Activated CD4-positive, alpha-beta memory T cell treated with anti-CD3 and anti-CD28 coated beads, Interleukin-2, amount 10 ng/mL, durations not matched to agents 7 days and 5 days (primary cell): ENCODE results near the gene TNFRSF14. TPM values are rescaled to one million over a fixed set of nuclear protein-coding genes. Genes with fewer than 3 reads are reported as not detected.
A peak's percentile ranks its signal among the peaks of the same experiment; 100 is the strongest.
"Not testable (repeated sequence)": the region's sequence is repeated elsewhere in the genome, so short reads cannot be mapped to it uniquely, and the experiment has no call there.

Source experiments
- CTCF ChIA-PET: fragments of 350-600 bp; sonication (Branson Sonifier 250); formaldehyde crosslinking; loops from one replicate; lab custom pipeline; 2021; ENCODE audit warnings: antibody characterized with exemption, inconsistent platforms; lab: Charles Lee
- POLR2A ChIA-PET: fragments of 350-600 bp; sonication (Branson Sonifier 250); formaldehyde crosslinking; loops from one replicate; lab custom pipeline; 2021; ENCODE audit warnings: antibody characterized with exemption; lab: Charles Lee
- DNase-seq: peaks from one replicate; pipeline ENCODE4 v3.0.0-alpha.2; 2020
- H3K27ac Mint-ChIP-seq: one replicate; pipeline ENCODE4 v1.8.0; 2021; ENCODE audit warnings: mild to moderate bottlenecking, mixed read lengths
- H3K27me3 Mint-ChIP-seq: one replicate; pipeline ENCODE4 v1.8.0; 2021; ENCODE audit warnings: mixed read lengths
- H3K36me3 Mint-ChIP-seq: one replicate; pipeline ENCODE4 v1.8.0; 2021; ENCODE audit warnings: low read depth, mixed read lengths
- H3K4me1 Mint-ChIP-seq: one replicate; pipeline ENCODE4 v1.8.0; 2021; ENCODE audit warnings: mixed read lengths
- H3K4me3 Mint-ChIP-seq: one replicate; pipeline ENCODE4 v1.8.0; 2021; ENCODE audit warnings: mild to moderate bottlenecking, mixed read lengths
- H3K9me3 Mint-ChIP-seq: one replicate; pipeline ENCODE4 v1.8.0; 2021; ENCODE audit warnings: mixed read lengths
- total RNA-seq, 2 experiments: library from RNA; stranded (reverse); gene quantifications; one replicate each; pipeline ENCODE4 v1.2.3, GENCODE V29; 2021

TNFRSF14 gene
- total RNA-seq, 2 experiments from 2014 or later: 171 to 173 TPM

GRCh38 chr1:2568187-2568816 is 12.1 kb downstream of the TNFRSF14 start:
- POLR2A ChIA-PET, H3K9me3 Mint-ChIP-seq, H3K4me1 Mint-ChIP-seq, H3K27ac Mint-ChIP-seq, H3K4me3 Mint-ChIP-seq, H3K27me3 Mint-ChIP-seq, DNase-seq, CTCF ChIA-PET: not testable (repeated sequence)
- peaks cover 15% of the 10 kb centered on the region for H3K36me3 Mint-ChIP-seq

DNA sequence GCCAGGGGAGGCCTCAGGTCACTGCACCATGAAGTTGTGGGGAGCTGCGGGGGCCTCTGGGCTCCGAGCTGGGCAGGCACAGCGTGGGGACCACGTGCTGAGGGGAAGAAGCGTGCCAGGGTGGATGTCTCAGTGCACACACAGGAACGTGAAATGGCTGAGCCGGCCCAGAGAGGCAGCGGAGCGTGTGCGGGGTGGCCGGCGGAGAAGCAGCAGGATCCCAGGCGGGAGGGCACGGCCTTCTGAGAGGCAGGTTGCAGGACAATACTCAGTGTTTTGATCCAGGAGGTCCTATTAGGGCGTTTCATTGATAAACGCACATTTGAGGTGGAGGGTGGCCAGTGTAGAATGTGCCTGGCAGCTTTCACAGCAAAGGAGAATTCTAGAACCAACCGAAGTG is 12.9 kb downstream of the TNFRSF14 start:
- Mint-ChIP-seq H3K27me3 (peaks cover 3% of the 10 kb centered on the region), H3K36me3 (peaks cover 16% of the 10 kb centered on the region), H3K4me3 (no peak overlapping the region), H3K9me3 (peaks cover 16% of the 10 kb centered on the region), H3K4me1 (peaks cover 6% of the 10 kb centered on the region), H3K27ac (no peak overlapping the region)
- POLR2A ChIA-PET: interaction anchor here (0.9 to 1.0 kb wide), 2 partner anchors 9 to 13 kb away, joined by 3 to 5 read pairs; partner anchors contain the start of gene TNFRSF14
- no peak for DNase-seq
- CTCF ChIA-PET: no interaction called here

GRCh38 chr1:2569703-2570102 is 13.5 kb downstream of the TNFRSF14 start:
- DNase-seq, H3K4me1 Mint-ChIP-seq, H3K4me3 Mint-ChIP-seq, H3K27me3 Mint-ChIP-seq, CTCF ChIA-PET, H3K27ac Mint-ChIP-seq: not testable (repeated sequence)
- H3K9me3 Mint-ChIP-seq: peaks cover 19% of the 10 kb centered on the region
- peaks cover 19% of the 10 kb centered on the region for H3K36me3 Mint-ChIP-seq
- POLR2A ChIA-PET: interaction anchor here (0.9 to 1.0 kb wide), 2 partner anchors 9 to 14 kb away, joined by 3 to 5 read pairs; partner anchors contain the start of gene TNFRSF14

- H3K4me3 Mint-ChIP-seq: no peak overlapping the region
- ChIA-PET CTCF (interaction anchor here (1.1 kb wide), 1 partner anchor 15 kb away, joined by 4 read pairs; no protein-coding TSS in a partner anchor), POLR2A (interaction anchor here (1.0 to 2.0 kb wide), 2 partner anchors 10 to 12 kb away, joined by 3 to 5 read pairs; no protein-coding TSS in a partner anchor)
- H3K9me3 Mint-ChIP-seq: peaks cover 19% of the 10 kb centered on the region
- peaks cover 19% of the 10 kb centered on the region for H3K36me3 Mint-ChIP-seq
- peaks cover 12% of the 10 kb centered on the region for H3K4me1 Mint-ChIP-seq
- H3K27ac Mint-ChIP-seq: no peak overlapping the region
- no peak for DNase-seq
- peaks cover 3% of the 10 kb centered on the region for H3K27me3 Mint-ChIP-seq
These were observed 14.2 kb downstream of the TNFRSF14 start for GRCh38 chr1:2570332-2570731.

- Mint-ChIP-seq H3K9me3 (peaks cover 19% of the 10 kb centered on the region), H3K27me3 (peaks cover 3% of the 10 kb centered on the region), H3K4me3 (no peak overlapping the region), H3K36me3 (peaks cover 19% of the 10 kb centered on the region), H3K27ac (no peak overlapping the region), H3K4me1 (peaks cover 21% of the 10 kb centered on the region)
- DNase-seq: no peak
- ChIA-PET CTCF (interaction anchor here (0.8 to 1.1 kb wide), 3 partner anchors 10 to 15 kb away, joined by 3 to 4 read pairs (median 3); no protein-coding TSS in a partner anchor), POLR2A (interaction anchor here (1.0 to 2.0 kb wide), 3 partner anchors 11 to 14 kb away, joined by 3 to 7 read pairs (median 5); no protein-coding TSS in a partner anchor)
These were observed 15.2 kb downstream of the TNFRSF14 start for GRCh38 chr1:2571348-2571747.

- Mint-ChIP-seq H3K27me3 (peaks cover 3% of the 10 kb centered on the region), H3K9me3 (peaks cover 19% of the 10 kb centered on the region), H3K27ac (no peak overlapping the region), H3K4me3 (no peak overlapping the region), H3K4me1 (peaks cover 38% of the 10 kb centered on the region), H3K36me3 (peaks cover 19% of the 10 kb centered on the region)
- CTCF ChIA-PET: interaction anchor here (1.2 kb wide), 1 partner anchor 49 kb away, joined by 3 read pairs; no protein-coding TSS in a partner anchor
- POLR2A ChIA-PET: interaction anchor here (0.8 to 1.9 kb wide), 2 partner anchors 12 kb away, joined by 3 to 7 read pairs; no protein-coding TSS in a partner anchor
- DNase-seq: no peak
These were observed 17.2 kb downstream of the TNFRSF14 start for GRCh38 chr1:2573250-2573920.

- Mint-ChIP-seq H3K4me1 (peaks cover 46% of the 10 kb centered on the region), H3K4me3 (no peak overlapping the region), H3K36me3 (peaks cover 23% of the 10 kb centered on the region), H3K27me3 (peaks cover 3% of the 10 kb centered on the region), H3K27ac (no peak overlapping the region), H3K9me3 (peaks cover 19% of the 10 kb centered on the region)
- ChIA-PET CTCF (no interaction called here), POLR2A (interaction anchor here (1.3 to 1.5 kb wide), 2 partner anchors 11 to 18 kb away, joined by 5 read pairs; partner anchors contain the start of genes PRXL2B and TNFRSF14)
- DNase-seq: no peak
These were observed 18.2 kb downstream of the TNFRSF14 start for GRCh38 chr1:2574350-2574749.

DNA sequence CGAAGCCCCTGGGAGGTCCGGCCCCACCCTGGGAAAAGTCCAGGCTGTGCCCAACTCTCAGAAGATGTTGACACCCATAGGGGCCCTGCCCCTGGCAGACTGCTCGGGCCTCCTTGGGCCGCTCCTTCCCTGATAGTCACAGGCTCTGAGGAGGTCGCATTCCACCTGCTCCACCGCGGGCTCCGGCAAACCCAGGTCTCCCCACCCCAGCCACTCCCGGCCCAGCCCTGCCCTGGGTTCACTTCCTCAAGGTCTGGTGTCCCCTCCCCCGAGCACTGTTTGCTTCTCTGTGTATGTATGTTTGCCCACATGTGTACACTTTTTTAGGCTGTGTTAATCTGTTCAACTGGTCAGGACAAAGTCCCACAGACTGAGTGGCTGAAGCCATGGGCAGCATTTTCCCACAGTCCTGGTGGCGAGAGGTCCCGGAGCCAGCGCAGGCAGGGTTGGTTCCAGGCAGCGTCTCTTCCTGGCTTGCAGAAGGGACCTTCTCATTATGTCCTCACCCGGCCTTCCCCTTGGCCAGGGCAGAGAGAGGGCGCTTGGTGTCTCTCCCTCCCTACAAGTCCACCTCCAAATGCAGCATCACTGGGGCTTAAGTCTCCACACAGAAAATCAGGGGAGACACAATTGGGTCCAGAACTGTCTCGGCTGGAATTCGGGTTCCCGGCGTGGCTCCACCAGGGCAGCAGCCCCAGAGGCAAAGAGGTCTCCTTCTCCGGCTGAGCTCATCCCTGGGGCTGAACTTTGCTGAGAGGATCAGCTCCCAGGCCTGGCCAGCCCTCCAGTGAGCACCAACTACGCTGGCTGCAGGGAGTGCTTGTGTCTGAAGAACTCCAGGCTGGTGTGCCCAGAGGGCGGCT is 19.9 kb downstream of the TNFRSF14 start:
- Mint-ChIP-seq H3K27ac (peak overlapping the region; percentile 92), H3K36me3 (peaks cover 16% of the 10 kb centered on the region), H3K4me3 (no peak overlapping the region), H3K9me3 (peaks cover 19% of the 10 kb centered on the region), H3K4me1 (peaks cover 58% of the 10 kb centered on the region), H3K27me3 (peaks cover 3% of the 10 kb centered on the region)
- ChIA-PET POLR2A (interaction anchor here (1.4 to 3.8 kb wide), 3 partner anchors 11 to 184 kb away, joined by 3 to 94 read pairs (median 44); partner anchors contain the start of genes PRXL2B, RER1 and TNFRSF14), CTCF (interaction anchor here (2.8 kb wide), 1 partner anchor 15 kb away, joined by 15 read pairs; no protein-coding TSS in a partner anchor)
- DNase-seq: no peak

- Mint-ChIP-seq H3K36me3 (peaks cover 21% of the 10 kb centered on the region), H3K27ac (peak overlapping the region; percentile 92), H3K4me3 (peak overlapping the region; percentile 71), H3K4me1 (peaks cover 68% of the 10 kb centered on the region), H3K9me3 (peaks cover 18% of the 10 kb centered on the region)
- DNase-seq: peak; percentile 75
- ChIA-PET POLR2A (interaction anchor here (0.6 to 3.8 kb wide), 13 partner anchors 9 to 1219 kb away, joined by 3 to 94 read pairs (median 7); partner anchors contain the start of genes LRRC47, PANK4, PRXL2B and RER1), CTCF (interaction anchor here (0.6 to 2.8 kb wide), 6 partner anchors 10 to 695 kb away, joined by 3 to 18 read pairs (median 8); partner anchors contain the start of gene TNFRSF14)
- not testable (repeated sequence) for H3K27me3 Mint-ChIP-seq
These were observed 21.4 kb downstream of the TNFRSF14 start for GRCh38 chr1:2577565-2578075.

- CTCF ChIA-PET: interaction anchor here (1.2 to 2.8 kb wide), 4 partner anchors 8 to 164 kb away, joined by 3 to 15 read pairs (median 8); partner anchors contain the start of gene TNFRSF14
- DNase-seq: no peak
- Mint-ChIP-seq H3K27ac (peak overlapping the region; percentile 92), H3K4me3 (peak overlapping the region; percentile 71), H3K27me3 (no peaks in the 10 kb centered on the region), H3K36me3 (peaks cover 15% of the 10 kb centered on the region), H3K9me3 (peaks cover 6% of the 10 kb centered on the region), H3K4me1 (peaks cover 70% of the 10 kb centered on the region)
- POLR2A ChIA-PET: interaction anchor here (1.5 to 3.8 kb wide), 8 partner anchors 8 to 163 kb away, joined by 7 to 94 read pairs (median 12); partner anchors contain the start of genes PANK4, PRXL2B and TNFRSF14
These were observed 22.6 kb downstream of the TNFRSF14 start for GRCh38 chr1:2578758-2579118.

GRCh38 chr1:2580691-2581090 is 24.5 kb downstream of the TNFRSF14 start:
- ChIA-PET CTCF (interaction anchor here (1.1 kb wide), 1 partner anchor 19 kb away, joined by 3 read pairs; no protein-coding TSS in a partner anchor), POLR2A (no interaction called here)
- Mint-ChIP-seq H3K4me3 (no peak overlapping the region), H3K4me1 (peaks cover 76% of the 10 kb centered on the region), H3K36me3 (peaks cover 16% of the 10 kb centered on the region), H3K27ac (no peak overlapping the region), H3K27me3 (no peaks in the 10 kb centered on the region), H3K9me3 (no peaks in the 10 kb centered on the region)
- no peak for DNase-seq
